ENCODE measurements around the gene MYL11. TPM values are rescaled to one million over a fixed set of nuclear protein-coding genes. Genes with fewer than 3 reads are reported as not detected.

Gene MYL11
- total RNA-seq, 1 donor: not detected

DNA sequence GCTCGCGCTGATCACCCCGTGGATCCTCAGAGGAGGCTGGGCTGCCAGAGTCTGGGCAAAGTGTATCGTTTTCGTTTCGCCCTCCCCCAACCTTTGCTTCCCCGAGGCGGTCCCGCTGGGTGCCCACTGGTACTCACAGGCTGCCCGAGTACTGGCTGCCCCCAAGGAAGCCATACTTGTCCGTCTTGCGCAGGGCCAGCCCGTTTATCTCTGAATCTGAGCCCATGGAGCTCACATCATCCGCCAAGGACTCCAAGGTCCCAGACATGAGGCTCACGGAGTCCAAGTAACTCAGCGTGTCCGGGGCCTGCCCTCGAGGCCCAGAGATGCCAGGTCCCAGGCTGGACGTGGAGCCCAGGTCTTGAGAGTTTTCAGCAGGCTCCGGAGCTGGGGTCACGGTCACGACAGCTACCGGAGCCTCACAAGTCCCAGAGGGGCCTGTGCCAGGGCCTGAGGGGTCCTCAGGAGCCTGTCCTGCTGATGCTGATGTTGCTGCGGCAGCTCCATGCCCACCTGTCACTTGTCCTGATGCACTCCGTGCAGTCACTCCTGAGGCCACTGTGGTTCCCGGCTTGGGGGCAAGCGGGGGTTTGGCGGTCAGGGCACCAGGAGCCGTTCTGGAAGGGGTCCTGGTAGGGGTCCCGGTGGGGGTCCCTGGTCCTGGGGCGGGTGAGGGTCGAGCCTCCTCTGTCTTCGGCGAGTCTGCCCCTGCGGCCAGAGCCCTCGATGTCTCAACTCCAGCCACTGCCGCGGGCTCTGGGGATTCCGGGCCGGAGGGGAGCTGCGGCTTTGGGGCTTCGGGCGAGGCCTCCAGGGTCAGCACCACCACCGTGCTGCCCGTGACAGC, 5.3 kb upstream of the MYL11 start:
- Histone ChIP-seq H2AFZ (ENCODE audit: low read length) (peak overlapping the region; percentile 5), H3K36me3 (ENCODE audit: insufficient read depth, low read length) (peaks cover 16% of the 10 kb centered on the region), H3K4me2 (ENCODE audit: insufficient read depth, low read length) (peak overlapping the region; percentile 98), H3K79me2 (ENCODE audit: insufficient read depth, low read length) (peaks cover 58% of the 10 kb centered on the region), H3K9me3 (ENCODE audit: low read depth, low read length) (no peaks in the 10 kb centered on the region), H3K27me3 (ENCODE audit: insufficient read depth, low read length) (no peaks in the 10 kb centered on the region), H3K4me3 (ENCODE audit: insufficient read depth, low read length) (peak overlapping the region; percentile 82), H3K4me1 (ENCODE audit: insufficient read depth, low read length) (peaks cover 24% of the 10 kb centered on the region), H4K20me1 (ENCODE audit: insufficient read depth, low read length) (peaks cover 43% of the 10 kb centered on the region), H3K27ac (ENCODE audit: low read depth, low read length) (peak overlapping the region; percentile 77)
- TF ChIP-seq, protein P1, sequence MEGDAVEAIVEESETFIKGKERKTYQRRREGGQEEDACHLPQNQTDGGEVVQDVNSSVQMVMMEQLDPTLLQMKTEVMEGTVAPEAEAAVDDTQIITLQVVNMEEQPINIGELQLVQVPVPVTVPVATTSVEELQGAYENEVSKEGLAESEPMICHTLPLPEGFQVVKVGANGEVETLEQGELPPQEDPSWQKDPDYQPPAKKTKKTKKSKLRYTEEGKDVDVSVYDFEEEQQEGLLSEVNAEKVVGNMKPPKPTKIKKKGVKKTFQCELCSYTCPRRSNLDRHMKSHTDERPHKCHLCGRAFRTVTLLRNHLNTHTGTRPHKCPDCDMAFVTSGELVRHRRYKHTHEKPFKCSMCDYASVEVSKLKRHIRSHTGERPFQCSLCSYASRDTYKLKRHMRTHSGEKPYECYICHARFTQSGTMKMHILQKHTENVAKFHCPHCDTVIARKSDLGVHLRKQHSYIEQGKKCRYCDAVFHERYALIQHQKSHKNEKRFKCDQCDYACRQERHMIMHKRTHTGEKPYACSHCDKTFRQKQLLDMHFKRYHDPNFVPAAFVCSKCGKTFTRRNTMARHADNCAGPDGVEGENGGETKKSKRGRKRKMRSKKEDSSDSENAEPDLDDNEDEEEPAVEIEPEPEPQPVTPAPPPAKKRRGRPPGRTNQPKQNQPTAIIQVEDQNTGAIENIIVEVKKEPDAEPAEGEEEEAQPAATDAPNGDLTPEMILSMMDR (IDR thresholded peaks at IDR 0.05; ENCODE audit: extremely low read depth, low read depth, low read length): no peak
- peak; percentile 89 for DNase-seq (ENCODE audit: insufficient read length, low spot score, missing footprints)

DNA sequence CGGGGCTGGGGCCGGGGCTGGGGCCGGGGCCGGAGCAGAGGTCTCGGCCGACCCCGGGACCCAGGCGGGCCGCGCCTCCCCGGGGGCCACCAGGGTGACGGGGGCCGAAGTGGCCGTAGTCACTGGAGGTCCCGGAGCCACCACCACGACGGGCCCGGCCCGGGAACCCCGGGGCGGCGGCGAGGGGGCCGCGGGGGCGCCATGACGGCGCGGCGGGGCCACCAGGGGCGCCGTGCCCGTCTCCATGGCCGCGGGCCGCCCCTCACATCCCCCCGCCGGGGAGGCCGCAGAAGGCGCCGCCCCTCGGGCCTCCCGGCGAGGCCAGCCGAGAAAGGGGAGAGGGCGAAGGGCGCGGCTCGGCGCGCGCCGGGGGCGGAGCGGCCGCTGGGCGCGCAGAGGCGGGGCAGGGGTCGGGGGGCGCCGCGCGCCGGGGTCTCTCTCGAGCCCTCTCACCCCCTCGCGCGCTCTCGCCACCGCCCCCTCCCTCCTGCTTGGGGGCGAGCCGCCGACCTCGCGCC, 4.6 kb upstream of the MYL11 start:
- Histone ChIP-seq H3K4me2 (ENCODE audit: insufficient read depth, low read length) (peak overlapping the region; percentile 98), H4K20me1 (ENCODE audit: insufficient read depth, low read length) (peaks cover 40% of the 10 kb centered on the region), H3K9me3 (ENCODE audit: low read depth, low read length) (no peaks in the 10 kb centered on the region), H3K79me2 (ENCODE audit: insufficient read depth, low read length) (peaks cover 51% of the 10 kb centered on the region), H3K4me1 (ENCODE audit: insufficient read depth, low read length) (peaks cover 24% of the 10 kb centered on the region), H3K4me3 (ENCODE audit: insufficient read depth, low read length) (peak overlapping the region; percentile 82), H3K27me3 (ENCODE audit: insufficient read depth, low read length) (no peaks in the 10 kb centered on the region), H2AFZ (ENCODE audit: low read length) (no peak overlapping the region), H3K27ac (ENCODE audit: low read depth, low read length) (no peak overlapping the region), H3K36me3 (ENCODE audit: insufficient read depth, low read length) (peaks cover 10% of the 10 kb centered on the region)
- TF ChIP-seq, protein P1 (IDR thresholded peaks at IDR 0.05; ENCODE audit: extremely low read depth, low read depth, low read length): no peak
- no peak for DNase-seq (ENCODE audit: insufficient read length, low spot score, missing footprints)

DNA sequence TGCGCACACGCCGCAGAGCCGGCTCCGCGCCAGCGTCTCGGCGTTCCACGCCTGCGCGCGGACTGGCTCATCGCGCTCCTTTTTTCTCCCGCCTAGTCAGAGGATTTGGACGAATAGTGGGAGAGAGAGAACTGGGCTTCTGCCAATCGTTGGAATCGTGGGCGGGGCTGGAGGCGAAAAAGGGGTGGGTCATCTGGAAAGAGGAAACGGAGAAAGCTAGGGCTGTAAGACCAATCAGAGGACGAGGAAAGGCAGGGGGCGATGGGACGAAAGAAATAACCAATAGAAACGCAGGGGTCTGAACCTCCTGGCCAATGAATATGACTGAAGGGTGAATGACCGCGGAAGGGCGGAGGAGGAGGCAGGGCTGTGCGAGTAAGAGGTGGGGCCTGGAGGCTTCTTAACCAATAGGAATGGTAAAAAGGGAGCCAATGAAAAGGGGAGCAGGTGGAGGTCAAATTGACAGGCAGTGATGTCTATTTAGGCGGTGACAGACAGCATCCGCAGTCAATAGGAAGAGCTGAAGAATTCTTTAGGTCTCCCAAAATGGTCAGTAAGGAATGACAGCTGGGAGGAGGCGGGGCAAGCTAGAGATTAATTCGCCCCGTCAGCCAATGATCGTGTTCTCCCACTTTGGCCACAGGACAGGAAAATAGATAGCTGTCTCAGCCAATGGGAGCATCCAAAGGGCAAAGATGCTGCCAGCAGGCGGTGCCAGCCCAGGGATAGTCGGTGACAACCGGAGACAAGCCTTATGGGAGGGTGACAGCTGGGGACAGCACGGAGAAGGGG, 4.0 kb upstream of the MYL11 start, which contains the start of gene TBC1D10B:
TBC1D10B (minus strand) TSS at position 39 of the 792 bp plus-strand sequence. CDS start 311 bp downstream, outside the sequence.
- Histone ChIP-seq H3K79me2 (ENCODE audit: insufficient read depth, low read length) (peaks cover 45% of the 10 kb centered on the region), H3K27me3 (ENCODE audit: insufficient read depth, low read length) (no peaks in the 10 kb centered on the region), H3K4me2 (ENCODE audit: insufficient read depth, low read length) (peak within 1 kb of the TSS; percentile 98), H3K36me3 (ENCODE audit: insufficient read depth, low read length) (peaks cover 3% of the 10 kb centered on the region), H3K4me1 (ENCODE audit: insufficient read depth, low read length) (peaks cover 24% of the 10 kb centered on the region), H2AFZ (ENCODE audit: low read length) (peak within 1 kb of the TSS; percentile 90), H4K20me1 (ENCODE audit: insufficient read depth, low read length) (peaks cover 34% of the 10 kb centered on the region), H3K9me3 (ENCODE audit: low read depth, low read length) (no peaks in the 10 kb centered on the region), H3K27ac (ENCODE audit: low read depth, low read length) (peak within 1 kb of the TSS; percentile 77), H3K4me3 (ENCODE audit: insufficient read depth, low read length) (peak within 1 kb of the TSS; percentile 82)
- peak; percentile 100 for DNase-seq (ENCODE audit: insufficient read length, low spot score, missing footprints)
- TF ChIP-seq, protein P1 (IDR thresholded peaks at IDR 0.05; ENCODE audit: extremely low read depth, low read depth, low read length): no peak
